NT2/D1 (cell line): ENCODE results near the gene PHKA1.
"Not testable (repeated sequence)": the region's sequence is repeated elsewhere in the genome, so short reads cannot be mapped to it uniquely, and the experiment has no call there.

Experiments used
- DNase-seq: peaks from one replicate; pipeline ENCODE4 v3.0.0-alpha.2; 2011; ENCODE audit warnings: low read depth, low spot score
- H3K27me3 ChIP-seq: 2 replicates; pipeline ENCODE4 v1.6.0; 2011; ENCODE audit warnings: mild to moderate bottlenecking; ENCODE audit not compliant: insufficient read length, insufficient read depth
- H3K36me3 ChIP-seq: 2 replicates; pipeline ENCODE4 v1.6.1; 2011; ENCODE audit warnings: mild to moderate bottlenecking, low read length, mixed read lengths; ENCODE audit not compliant: insufficient read depth, insufficient read length
- H3K4me1 ChIP-seq: 2 replicates; pipeline ENCODE4 v1.5.1; 2011; ENCODE audit not compliant: insufficient read depth, insufficient read length
- H3K4me3 ChIP-seq: 2 replicates; pipeline ENCODE4 v1.5.1; 2011; ENCODE audit warnings: low read depth; ENCODE audit not compliant: insufficient read length
- H3K9ac ChIP-seq: 2 replicates; pipeline ENCODE4 v1.6.0; 2011; ENCODE audit warnings: low read depth; ENCODE audit not compliant: insufficient read length
- H3K9me3 ChIP-seq: 2 replicates; pipeline ENCODE4 v1.5.1; 2011; ENCODE audit warnings: mild to moderate bottlenecking, low read length; ENCODE audit not compliant: insufficient read depth
- SUZ12 ChIP-seq: IDR thresholded peaks from 2 replicates; pipeline ENCODE4 v1.6.1; 2011; ENCODE audit not compliant: insufficient read length, insufficient read depth; ENCODE audit errors: extremely low read depth
- YY1 ChIP-seq: IDR thresholded peaks from 2 replicates; pipeline ENCODE4 v1.6.1; 2011; ENCODE audit not compliant: insufficient read length, insufficient read depth
- ZNF274 ChIP-seq: IDR thresholded peaks from 2 replicates; pipeline ENCODE4 v1.6.1; 2011; ENCODE audit warnings: mild to moderate bottlenecking, low read depth, low read length

Gene PHKA1

GRCh38 chrX:72713599-72714477 lies at the start of gene PHKA1:
PHKA1 (minus strand) TSS chrX:72714306; CDS start chrX:72713880, 426 bp downstream.
- H3K9me3 ChIP-seq, H3K36me3 ChIP-seq, H3K4me1 ChIP-seq, DNase-seq, H3K27me3 ChIP-seq: not testable (repeated sequence)
- H3K9ac ChIP-seq = peak within 1 kb of the TSS; percentile 69
- peak within 1 kb of the TSS; percentile 67 for H3K4me3 ChIP-seq

DNA sequence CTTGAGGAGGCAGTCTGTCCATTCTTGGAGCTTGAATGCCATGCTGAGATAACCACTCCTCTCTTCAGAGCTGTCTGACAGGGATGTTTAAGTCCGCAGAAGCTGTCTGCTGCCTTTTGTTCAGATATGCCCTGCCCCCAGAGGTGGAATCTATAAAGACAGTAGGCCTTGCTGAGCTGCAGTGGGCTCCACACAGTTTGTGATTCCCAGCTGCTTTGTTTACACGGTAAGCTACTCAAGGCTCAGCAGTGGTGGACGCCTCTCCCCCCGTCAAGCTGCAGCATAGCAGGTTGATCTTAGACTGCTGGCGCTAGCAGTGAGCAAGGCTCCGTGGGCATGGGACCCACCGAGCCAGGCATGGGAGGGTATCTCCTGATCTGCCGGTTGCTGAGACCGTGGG lies 46.3 kb upstream of the PHKA1 start:
- not testable (repeated sequence) for H3K4me1 ChIP-seq, H3K9ac ChIP-seq, H3K27me3 ChIP-seq, H3K9me3 ChIP-seq, H3K4me3 ChIP-seq, DNase-seq, H3K36me3 ChIP-seq

DNA sequence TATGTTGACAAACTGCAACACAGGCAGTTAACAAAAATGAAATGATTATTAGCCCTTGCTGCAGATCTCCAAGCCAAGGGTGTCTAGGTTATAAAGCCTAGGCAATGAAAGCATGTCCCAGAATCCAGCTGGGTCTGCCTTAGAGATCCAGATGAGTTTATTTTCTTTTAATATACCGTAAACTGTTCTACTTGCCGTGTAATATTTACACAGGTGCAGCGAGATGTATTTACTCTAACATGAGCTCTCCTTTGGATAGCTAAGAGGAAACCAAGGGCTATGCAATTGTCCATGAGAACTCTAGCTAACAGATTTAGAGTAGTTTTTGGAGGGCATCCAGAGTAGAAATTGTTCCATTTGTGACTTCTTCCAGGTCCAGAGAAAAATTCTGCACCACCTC lies 34.4 kb upstream of the PHKA1 start:
- H3K4me1 ChIP-seq, H3K4me3 ChIP-seq, DNase-seq, H3K9me3 ChIP-seq, H3K9ac ChIP-seq, H3K36me3 ChIP-seq, H3K27me3 ChIP-seq: not testable (repeated sequence)

- H3K4me3 ChIP-seq, DNase-seq, H3K9ac ChIP-seq: not testable (repeated sequence)
Observed at GRCh38 chrX:72745546-72745945, 31.4 kb upstream of the PHKA1 start.

GRCh38 chrX:72735561-72735960 lies 21.5 kb upstream of the PHKA1 start:
- no peak for DNase-seq
- TF ChIP-seq ZNF274 (no peak), SUZ12 (no peak)
- no peaks in the 10 kb centered on the region for H3K27me3 ChIP-seq
- no peak overlapping the region for H3K9ac ChIP-seq
- peaks cover 4% of the 10 kb centered on the region for H3K4me1 ChIP-seq
- H3K4me3 ChIP-seq = no peak overlapping the region
- no peaks in the 10 kb centered on the region for H3K36me3 ChIP-seq
- H3K9me3 ChIP-seq = peaks cover 15% of the 10 kb centered on the region

More at GRCh38 chrX:72745546-72745945, 31.4 kb upstream of the PHKA1 start:
- H3K9me3 ChIP-seq, H3K36me3 ChIP-seq, H3K4me1 ChIP-seq, H3K27me3 ChIP-seq: not testable (repeated sequence)

DNA sequence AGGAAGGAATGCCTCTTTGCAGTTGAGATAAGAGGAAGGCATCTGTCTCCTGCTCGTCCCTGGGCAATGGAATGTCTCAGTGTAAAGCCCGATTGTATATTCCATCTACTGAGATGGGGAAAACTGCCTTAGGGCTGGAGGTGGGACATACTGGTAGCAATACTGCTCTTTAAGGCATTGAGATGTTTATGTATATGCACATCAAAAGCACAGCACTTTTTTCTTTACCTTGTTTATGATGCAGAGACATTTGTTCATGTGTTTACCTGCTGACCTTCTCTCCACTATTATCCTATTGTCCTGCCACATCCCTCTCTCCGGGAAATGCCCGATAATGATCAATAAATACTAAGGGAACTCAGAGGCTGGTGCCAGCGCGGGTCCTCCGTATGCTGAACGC lies 19.5 kb upstream of the PHKA1 start:
- H3K4me3 ChIP-seq, H3K4me1 ChIP-seq, H3K27me3 ChIP-seq, H3K36me3 ChIP-seq, H3K9ac ChIP-seq, DNase-seq: not testable (repeated sequence)
- H3K9me3 ChIP-seq = peaks cover 15% of the 10 kb centered on the region

DNA sequence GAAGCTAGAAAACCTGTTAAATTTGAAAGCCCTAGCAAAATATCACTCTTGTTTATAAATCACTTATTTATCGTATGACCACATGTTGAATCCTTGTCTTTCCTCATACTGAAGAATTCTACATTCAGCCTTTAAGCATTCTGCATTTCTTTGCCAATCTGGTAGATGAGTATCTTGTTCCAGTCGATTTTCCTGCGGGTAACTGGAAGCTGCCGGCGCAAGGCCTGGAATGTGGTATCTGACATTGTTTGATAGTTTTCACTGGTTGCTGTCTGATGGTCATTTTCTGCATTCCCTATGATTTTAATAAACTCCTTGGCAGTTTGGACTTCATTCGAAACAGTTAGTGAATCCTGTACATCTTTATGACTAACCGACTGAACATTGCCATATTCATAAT lies 13.7 kb upstream of the PHKA1 start:
- no peak for DNase-seq
- no peak for TF ChIP-seq ZNF274
- TF ChIP-seq SUZ12 = no peak
- no peak for TF ChIP-seq YY1
- no peaks in the 10 kb centered on the region for H3K9me3 ChIP-seq
- no peaks in the 10 kb centered on the region for H3K27me3 ChIP-seq
- H3K36me3 ChIP-seq = no peaks in the 10 kb centered on the region
- H3K4me1 ChIP-seq = peaks cover 3% of the 10 kb centered on the region
- H3K9ac ChIP-seq = no peak overlapping the region
- no peak overlapping the region for H3K4me3 ChIP-seq

GRCh38 chrX:72716766-72717165 lies 2.7 kb upstream of the PHKA1 start:
- no peak for DNase-seq
- Histone ChIP-seq H3K9me3 (no peaks in the 10 kb centered on the region), H3K4me3 (no peak overlapping the region), H3K27me3 (no peaks in the 10 kb centered on the region), H3K9ac (no peak overlapping the region), H3K4me1 (no peaks in the 10 kb centered on the region), H3K36me3 (no peaks in the 10 kb centered on the region)
- TF ChIP-seq YY1 (no peak), SUZ12 (no peak), ZNF274 (no peak)
